HepG2 (cell line): ENCODE results near the gene PKP1.

Source experiments
- HOXA7 ChIP-seq: sonication (generic); formaldehyde crosslinking; IDR thresholded peaks from 2 replicates; pipeline ENCODE4 v1.8.1; 2022; ENCODE audit warnings: mild to moderate bottlenecking, missing genetic modification reagents, moderate library complexity
- RELA ChIP-seq: sonication (generic); formaldehyde crosslinking; IDR thresholded peaks from 2 replicates; pipeline ENCODE4 v1.4.0; 2020; ENCODE audit warnings: missing genetic modification reagents
- SATB2 ChIP-seq: sonication (generic); formaldehyde crosslinking; IDR thresholded peaks from 2 replicates; pipeline ENCODE4 v1.5.0; 2020; ENCODE audit warnings: missing genetic modification reagents
- SMARCC2 ChIP-seq: fragments of 450-650 bp; IDR thresholded peaks from 2 replicates; pipeline ENCODE4 v1.6.1; 2017; ENCODE audit warnings: antibody characterized with exemption, mild to moderate bottlenecking
- ZNF296 ChIP-seq: sonication (generic); formaldehyde crosslinking; conservative IDR thresholded peaks from 2 replicates; pipeline ENCODE4 v1.5.0; 2020; ENCODE audit warnings: mild to moderate bottlenecking, missing genetic modification reagents
- ZNF367 ChIP-seq: sonication (generic); formaldehyde crosslinking; IDR thresholded peaks from 2 replicates; pipeline ENCODE4 v1.4.0; 2020; ENCODE audit warnings: missing genetic modification reagents, borderline replicate concordance
- ZNF563 ChIP-seq: sonication (generic); formaldehyde crosslinking; IDR thresholded peaks from 2 replicates; pipeline ENCODE4 v1.8.0; 2022; ENCODE audit warnings: mild to moderate bottlenecking, moderate library complexity, missing genetic modification reagents
- ZNF713 ChIP-seq: sonication (generic); formaldehyde crosslinking; IDR thresholded peaks from 2 replicates; pipeline ENCODE4 v1.4.0; 2020; ENCODE audit warnings: mild to moderate bottlenecking, missing genetic modification reagents
- TF ChIP-seq, protein P1 (sequence below): sonication (generic); formaldehyde crosslinking; IDR thresholded peaks from 2 replicates; pipeline ENCODE4 v1.5.0; 2020; ENCODE audit warnings: mild to moderate bottlenecking, missing genetic modification reagents, moderate library complexity
- TF ChIP-seq, protein P2 (sequence below): sonication (generic); formaldehyde crosslinking; IDR thresholded peaks from 2 replicates; pipeline ENCODE4 v1.4.0; 2020; ENCODE audit warnings: missing genetic modification reagents
- TF ChIP-seq, protein P3 (sequence below): sonication (generic); formaldehyde crosslinking; IDR thresholded peaks from 2 replicates; pipeline ENCODE4 v1.4.0; 2020; ENCODE audit warnings: missing genetic modification reagents, borderline replicate concordance

DNA sequence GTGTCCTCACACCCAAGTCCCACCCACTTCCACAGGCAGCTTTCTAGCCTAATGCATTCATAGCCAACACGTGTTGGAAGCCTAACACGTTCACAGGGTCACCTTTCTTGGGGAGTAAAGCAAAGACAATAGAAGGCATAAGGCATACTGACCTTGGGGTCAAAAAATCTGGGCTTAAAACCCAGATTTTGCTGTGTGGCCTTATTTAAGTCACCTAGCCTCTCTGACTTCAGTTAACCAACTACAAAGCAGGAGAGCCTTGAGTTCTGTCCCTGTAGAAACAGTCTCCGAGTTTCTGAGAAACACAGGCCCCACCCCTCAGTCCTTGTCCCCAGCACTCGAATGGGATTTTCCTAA lies 92.8 kb downstream of the PKP1 start:
- TF ChIP-seq, protein P1, sequence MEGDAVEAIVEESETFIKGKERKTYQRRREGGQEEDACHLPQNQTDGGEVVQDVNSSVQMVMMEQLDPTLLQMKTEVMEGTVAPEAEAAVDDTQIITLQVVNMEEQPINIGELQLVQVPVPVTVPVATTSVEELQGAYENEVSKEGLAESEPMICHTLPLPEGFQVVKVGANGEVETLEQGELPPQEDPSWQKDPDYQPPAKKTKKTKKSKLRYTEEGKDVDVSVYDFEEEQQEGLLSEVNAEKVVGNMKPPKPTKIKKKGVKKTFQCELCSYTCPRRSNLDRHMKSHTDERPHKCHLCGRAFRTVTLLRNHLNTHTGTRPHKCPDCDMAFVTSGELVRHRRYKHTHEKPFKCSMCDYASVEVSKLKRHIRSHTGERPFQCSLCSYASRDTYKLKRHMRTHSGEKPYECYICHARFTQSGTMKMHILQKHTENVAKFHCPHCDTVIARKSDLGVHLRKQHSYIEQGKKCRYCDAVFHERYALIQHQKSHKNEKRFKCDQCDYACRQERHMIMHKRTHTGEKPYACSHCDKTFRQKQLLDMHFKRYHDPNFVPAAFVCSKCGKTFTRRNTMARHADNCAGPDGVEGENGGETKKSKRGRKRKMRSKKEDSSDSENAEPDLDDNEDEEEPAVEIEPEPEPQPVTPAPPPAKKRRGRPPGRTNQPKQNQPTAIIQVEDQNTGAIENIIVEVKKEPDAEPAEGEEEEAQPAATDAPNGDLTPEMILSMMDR (CRISPR knock-in tag): no peak
- TF ChIP-seq, protein P2, sequence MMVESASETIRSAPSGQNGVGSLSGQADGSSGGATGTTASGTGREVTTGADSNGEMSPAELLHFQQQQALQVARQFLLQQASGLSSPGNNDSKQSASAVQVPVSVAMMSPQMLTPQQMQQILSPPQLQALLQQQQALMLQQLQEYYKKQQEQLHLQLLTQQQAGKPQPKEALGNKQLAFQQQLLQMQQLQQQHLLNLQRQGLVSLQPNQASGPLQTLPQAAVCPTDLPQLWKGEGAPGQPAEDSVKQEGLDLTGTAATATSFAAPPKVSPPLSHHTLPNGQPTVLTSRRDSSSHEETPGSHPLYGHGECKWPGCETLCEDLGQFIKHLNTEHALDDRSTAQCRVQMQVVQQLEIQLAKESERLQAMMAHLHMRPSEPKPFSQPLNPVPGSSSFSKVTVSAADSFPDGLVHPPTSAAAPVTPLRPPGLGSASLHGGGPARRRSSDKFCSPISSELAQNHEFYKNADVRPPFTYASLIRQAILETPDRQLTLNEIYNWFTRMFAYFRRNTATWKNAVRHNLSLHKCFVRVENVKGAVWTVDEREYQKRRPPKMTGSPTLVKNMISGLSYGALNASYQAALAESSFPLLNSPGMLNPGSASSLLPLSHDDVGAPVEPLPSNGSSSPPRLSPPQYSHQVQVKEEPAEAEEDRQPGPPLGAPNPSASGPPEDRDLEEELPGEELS (CRISPR knock-in tag): no peak
- TF ChIP-seq SMARCC2: no peak
- TF ChIP-seq SATB2 (CRISPR knock-in tag): no peak
- no peak for TF ChIP-seq HOXA7 (CRISPR knock-in tag)
- no peak for TF ChIP-seq RELA
- TF ChIP-seq ZNF367: no peak
- TF ChIP-seq, protein P3, sequence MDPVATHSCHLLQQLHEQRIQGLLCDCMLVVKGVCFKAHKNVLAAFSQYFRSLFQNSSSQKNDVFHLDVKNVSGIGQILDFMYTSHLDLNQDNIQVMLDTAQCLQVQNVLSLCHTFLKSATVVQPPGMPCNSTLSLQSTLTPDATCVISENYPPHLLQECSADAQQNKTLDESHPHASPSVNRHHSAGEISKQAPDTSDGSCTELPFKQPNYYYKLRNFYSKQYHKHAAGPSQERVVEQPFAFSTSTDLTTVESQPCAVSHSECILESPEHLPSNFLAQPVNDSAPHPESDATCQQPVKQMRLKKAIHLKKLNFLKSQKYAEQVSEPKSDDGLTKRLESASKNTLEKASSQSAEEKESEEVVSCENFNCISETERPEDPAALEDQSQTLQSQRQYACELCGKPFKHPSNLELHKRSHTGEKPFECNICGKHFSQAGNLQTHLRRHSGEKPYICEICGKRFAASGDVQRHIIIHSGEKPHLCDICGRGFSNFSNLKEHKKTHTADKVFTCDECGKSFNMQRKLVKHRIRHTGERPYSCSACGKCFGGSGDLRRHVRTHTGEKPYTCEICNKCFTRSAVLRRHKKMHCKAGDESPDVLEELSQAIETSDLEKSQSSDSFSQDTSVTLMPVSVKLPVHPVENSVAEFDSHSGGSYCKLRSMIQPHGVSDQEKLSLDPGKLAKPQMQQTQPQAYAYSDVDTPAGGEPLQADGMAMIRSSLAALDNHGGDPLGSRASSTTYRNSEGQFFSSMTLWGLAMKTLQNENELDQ (CRISPR knock-in tag): no peak
- no peak for TF ChIP-seq ZNF296 (CRISPR knock-in tag)
- TF ChIP-seq ZNF563 (CRISPR knock-in tag): no peak
- TF ChIP-seq ZNF713 (CRISPR knock-in tag): no peak
